Measurements from ENCODE around the gene CTDNEP1.

- TF ChIP-seq TAF1 (conservative IDR thresholded peaks at IDR 0.05) (no peak), GABPA (IDR thresholded peaks at IDR 0.05 in 1 of 2, conservative IDR thresholded peaks at IDR 0.05 in 1 of 2) (no peak), YY1 (IDR thresholded peaks at IDR 0.05) (no peak), CTCF (IDR thresholded peaks at IDR 0.05; ENCODE audit: low read depth, low read length, missing input control) (no peak), FOXA1 (IDR thresholded peaks at IDR 0.05) (no peak), SP1 (IDR thresholded peaks at IDR 0.05) (no peak), RAD21 (IDR thresholded peaks at IDR 0.05) (no peak)
Measured at GRCh38 chr17:7232114-7232513, 19.4 kb downstream of the CTDNEP1 start.
